A549 treated with dexamethasone at 1 μM for 4 hours (cell line): Measurements from ENCODE around the gene TM7SF3. TPM values are rescaled to one million over a fixed set of nuclear protein-coding genes. Genes with fewer than 3 reads are reported as not detected.

Experiments used
- total RNA-seq: library from RNA; stranded (reverse); fragments of 200-300 nt; extraction: Qiagen RNA extraction; gene quantifications from 5 replicates; pipeline ENCODE4 v1.2.3, GENCODE V29; 2022

TM7SF3 gene, protein sequence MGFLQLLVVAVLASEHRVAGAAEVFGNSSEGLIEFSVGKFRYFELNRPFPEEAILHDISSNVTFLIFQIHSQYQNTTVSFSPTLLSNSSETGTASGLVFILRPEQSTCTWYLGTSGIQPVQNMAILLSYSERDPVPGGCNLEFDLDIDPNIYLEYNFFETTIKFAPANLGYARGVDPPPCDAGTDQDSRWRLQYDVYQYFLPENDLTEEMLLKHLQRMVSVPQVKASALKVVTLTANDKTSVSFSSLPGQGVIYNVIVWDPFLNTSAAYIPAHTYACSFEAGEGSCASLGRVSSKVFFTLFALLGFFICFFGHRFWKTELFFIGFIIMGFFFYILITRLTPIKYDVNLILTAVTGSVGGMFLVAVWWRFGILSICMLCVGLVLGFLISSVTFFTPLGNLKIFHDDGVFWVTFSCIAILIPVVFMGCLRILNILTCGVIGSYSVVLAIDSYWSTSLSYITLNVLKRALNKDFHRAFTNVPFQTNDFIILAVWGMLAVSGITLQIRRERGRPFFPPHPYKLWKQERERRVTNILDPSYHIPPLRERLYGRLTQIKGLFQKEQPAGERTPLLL
- 56.9 to 81.5 TPM (median 80.2 TPM) in 5 replicates for total RNA-seq

DNA sequence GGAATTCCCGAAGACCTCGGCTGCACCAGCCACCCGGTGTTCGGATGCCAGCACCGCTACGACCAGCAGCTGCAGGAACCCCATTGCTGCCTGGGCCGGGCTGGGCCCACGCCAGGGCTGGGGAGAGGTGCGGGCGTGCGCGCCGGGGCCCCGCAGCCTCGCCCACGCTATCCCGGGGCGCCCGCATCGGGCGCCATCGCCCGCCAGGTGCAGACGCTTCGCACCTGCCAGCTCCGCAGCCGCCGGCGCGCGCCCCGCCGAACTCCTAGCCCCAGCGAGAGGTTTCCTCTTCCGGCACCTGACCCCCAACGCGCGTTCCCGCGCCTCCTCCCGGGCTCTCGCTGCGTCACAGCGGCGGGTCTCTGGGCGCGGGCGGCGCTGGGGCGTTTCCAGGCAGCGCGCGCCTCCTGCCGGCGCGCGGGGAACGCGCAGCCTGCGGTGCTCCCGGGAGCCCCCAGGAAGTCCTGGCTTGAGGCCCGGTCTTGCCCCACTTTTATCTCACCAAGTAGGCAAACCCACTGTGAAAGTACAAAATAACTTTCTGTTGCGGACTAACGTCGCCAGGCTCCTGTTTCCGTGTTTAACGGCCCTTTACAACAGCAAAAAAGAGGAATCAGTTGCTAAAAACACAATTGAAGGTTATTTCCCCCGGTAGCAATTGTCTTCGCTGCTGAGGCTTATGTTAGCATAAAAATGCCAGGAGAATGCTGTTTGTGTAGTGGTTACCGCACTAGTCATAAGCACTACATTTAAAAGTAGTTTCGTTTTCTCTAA lies at the start of gene TM7SF3:
Gene TM7SF3 (minus strand): TSS at position 300 of the 774 bp plus-strand sequence. CDS start 216 bp downstream, at position 84.

DNA sequence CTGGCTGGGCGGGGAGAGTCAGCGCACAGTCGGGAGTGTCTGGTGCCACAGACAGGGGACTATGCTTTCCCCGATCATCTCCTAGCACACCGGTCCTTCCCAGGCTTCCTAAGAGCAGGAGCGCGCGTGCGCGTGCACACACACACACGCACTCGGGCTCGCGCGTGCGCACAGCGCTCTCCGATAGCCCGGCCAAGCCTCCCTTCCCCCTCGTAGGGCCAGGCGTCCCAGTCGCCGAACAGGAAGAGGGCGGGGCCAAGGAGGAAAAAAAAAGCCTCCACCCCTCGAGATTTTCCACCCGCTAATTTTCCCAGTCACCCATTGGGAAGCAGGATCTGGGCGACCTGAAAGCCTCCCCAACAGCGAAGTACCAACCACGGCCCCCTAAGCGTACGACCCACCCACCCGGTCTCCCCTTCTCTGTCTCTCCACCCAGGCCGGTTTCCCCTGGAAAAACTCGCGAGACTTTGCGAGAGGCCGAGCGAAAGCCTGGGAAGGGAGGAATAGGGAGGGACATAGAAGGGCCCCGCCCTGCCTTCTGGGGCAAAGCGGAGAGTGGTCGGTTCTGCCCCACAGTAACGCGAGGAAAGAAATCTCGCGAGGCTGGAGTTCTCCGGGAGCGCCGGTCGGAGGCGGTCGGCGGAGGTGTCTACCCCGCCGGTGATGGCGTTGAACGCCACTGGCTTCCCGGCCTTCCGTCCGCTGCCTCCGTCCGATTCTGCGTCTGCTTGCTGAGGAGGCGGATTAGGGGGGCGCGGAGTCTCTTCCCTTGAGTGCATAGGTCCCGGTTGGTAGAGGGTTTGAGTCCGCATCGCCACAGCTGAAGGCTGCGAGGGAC lies 76.1 kb downstream of the TM7SF3 start, which contains the start of the genes FGFR1OP2 and INTS13:
Gene FGFR1OP2 (plus strand): TSS at position 608 of the 838 bp plus-strand sequence. CDS start 15,689 bp downstream, outside the sequence.
Gene INTS13 (minus strand): TSS at position 119 of the 838 bp plus-strand sequence. CDS start 1,178 bp downstream, outside the sequence.

Other genes starting within 250 kb of the TM7SF3 start
- gene ITPR2, start 181.2 kb downstream of the TM7SF3 start, total RNA-seq = 2.0 to 3.2 TPM (median 3.1 TPM) in 5 replicates
- 22.1 to 29.0 TPM (median 25.2 TPM) in 5 replicates for gene INTS13, start 76.4 kb downstream of the TM7SF3 start, total RNA-seq
- gene FGFR1OP2, start 75.9 kb downstream of the TM7SF3 start, total RNA-seq = 26.9 to 30.5 TPM (median 28.9 TPM) in 5 replicates
- gene MED21, start 8.2 kb upstream of the TM7SF3 start, total RNA-seq = 26.7 to 30.3 TPM (median 28.2 TPM) in 5 replicates
- not detected in 5 replicates for gene C12orf71, start 68.2 kb upstream of the TM7SF3 start, total RNA-seq
- 10.1 to 16.5 TPM (median 11.3 TPM) in 5 replicates for gene STK38L, start 229.9 kb upstream of the TM7SF3 start, total RNA-seq